ENCODE data around the gene SART3. TPM values are rescaled to one million over a fixed set of nuclear protein-coding genes. Genes with fewer than 3 reads are reported as not detected.

The SART3 gene
- total and polyA plus RNA-seq, 10 of the 15 experiments (the other 5 are each of a cell fraction or from before 2014, with no cell fraction given), result 8.8 to 179 (median 54.9) TPM

DNA sequence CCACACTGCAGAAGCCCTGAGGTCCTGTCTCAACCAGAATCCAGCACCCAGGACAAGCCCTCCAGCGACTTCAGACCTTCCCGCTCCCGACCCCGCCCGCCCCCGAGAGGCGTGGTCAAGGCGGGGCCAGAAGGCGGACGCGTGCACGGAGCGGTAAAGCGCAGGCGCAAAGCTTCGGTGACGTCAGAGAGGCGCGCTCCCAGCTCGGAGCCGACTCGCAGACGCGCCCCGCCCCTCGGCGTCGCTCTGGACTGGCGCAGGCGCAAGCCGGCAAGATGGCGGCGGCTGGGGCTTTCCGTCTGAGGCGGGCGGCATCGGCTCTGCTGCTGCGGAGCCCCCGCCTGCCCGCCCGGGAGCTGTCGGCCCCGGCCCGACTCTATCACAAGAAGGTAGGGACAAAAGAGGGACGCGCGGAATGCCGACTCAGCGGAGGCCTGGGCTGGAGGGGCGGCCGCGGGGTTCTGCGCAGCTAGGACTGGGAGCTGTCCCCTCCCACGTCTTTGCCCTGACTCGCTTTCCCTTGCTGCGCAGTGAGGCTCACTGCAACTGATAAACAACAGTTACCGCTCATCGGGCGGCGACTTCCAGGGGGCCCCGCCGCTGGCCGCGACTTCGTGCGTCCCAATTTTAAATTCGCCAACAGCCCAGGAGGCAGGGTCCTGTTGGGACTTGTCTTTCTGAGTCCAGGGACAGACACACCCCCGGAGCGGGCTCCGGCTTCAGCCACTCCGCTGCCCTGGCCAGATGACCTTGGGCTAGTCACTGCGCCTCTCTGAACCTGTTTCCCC is 1.6 kb upstream of the SART3 start, which contains the start of gene ISCU (continued):
- TF ChIP-seq CHD2 (IDR thresholded peaks at IDR 0.05; ENCODE audit: borderline replicate concordance, low read depth, low read length), result no peak
- TF ChIP-seq CBX5 (IDR thresholded peaks at IDR 0.05; ENCODE audit: low read depth), result no peak
- TF ChIP-seq SUPT20H (IDR thresholded peaks at IDR 0.05; ENCODE audit: borderline replicate concordance, control insufficient read depth, low read depth, low read length), result no peak
- TF ChIP-seq PRDM15 (CRISPR knock-in tag; IDR thresholded peaks at IDR 0.05), result no peak
- TF ChIP-seq YY1 (IDR thresholded peaks at IDR 0.05; ENCODE audit: low read depth, low read length), result peak; percentile 98
- TF ChIP-seq EP300 (IDR thresholded peaks at IDR 0.05; ENCODE audit: borderline replicate concordance in 1 of 2, control insufficient read depth in 1 of 2, low read depth in 2 of 2, low read length in 2 of 2), result no peak
- TF ChIP-seq NBN (IDR thresholded peaks at IDR 0.05), result peak; percentile 83
- no peak for TF ChIP-seq ELK1 (IDR thresholded peaks at IDR 0.05; ENCODE audit: low read depth, low read length)
- no peak for TF ChIP-seq IKZF2 (IDR thresholded peaks at IDR 0.05)
- no peak; the same call in 1 of the 2 replicates for TF ChIP-seq STAT1 (conservative IDR thresholded peaks at IDR 0.05)
- TF ChIP-seq ZNF217 (IDR thresholded peaks at IDR 0.05), result no peak
- no peak for TF ChIP-seq ZBED1 (IDR thresholded peaks at IDR 0.05; ENCODE audit: borderline replicate concordance)
- TF ChIP-seq BRCA1 (IDR thresholded peaks at IDR 0.05; ENCODE audit: low read depth, low read length), result no peak
- TF ChIP-seq WRNIP1 (IDR thresholded peaks at IDR 0.05; ENCODE audit: borderline replicate concordance, low read depth, low read length), result no peak
- peak; percentile 83 for TF ChIP-seq RELB (IDR thresholded peaks at IDR 0.05; ENCODE audit: low read depth)
- TF ChIP-seq ESRRA (IDR thresholded peaks at IDR 0.05; ENCODE audit: low read length), result 0 out of 2 replicates have a peak, but pooled peaks have one; percentile 27
- no peak; the same call in 1 of the 2 replicates for TF ChIP-seq TBL1XR1 (IDR thresholded peaks at IDR 0.05; ENCODE audit: low read depth, low read length)
- 0 out of 2 replicates have a peak, but pooled peaks have one; percentile 21 for TF ChIP-seq ZNF592 (IDR thresholded peaks at IDR 0.05)
- TF ChIP-seq KAT2A (conservative IDR thresholded peaks at IDR 0.05; ENCODE audit: control insufficient read depth, low read depth, low read length), result no peak

Data from GM12878 (cell line).